22Rv1 (cell line): ENCODE measurements around the gene CPNE2.

ENCODE experiments used
- CTCF ChIP-seq: fragments of 450-650 bp; IDR thresholded peaks from 2 replicates; pipeline ENCODE4 v1.5.1; 2017; ENCODE audit warnings: mild to moderate bottlenecking
- ZFX ChIP-seq: fragments of 450-650 bp; IDR thresholded peaks from 2 replicates; pipeline ENCODE4 v1.6.1; 2017; ENCODE audit warnings: antibody characterized with exemption, borderline replicate concordance

DNA sequence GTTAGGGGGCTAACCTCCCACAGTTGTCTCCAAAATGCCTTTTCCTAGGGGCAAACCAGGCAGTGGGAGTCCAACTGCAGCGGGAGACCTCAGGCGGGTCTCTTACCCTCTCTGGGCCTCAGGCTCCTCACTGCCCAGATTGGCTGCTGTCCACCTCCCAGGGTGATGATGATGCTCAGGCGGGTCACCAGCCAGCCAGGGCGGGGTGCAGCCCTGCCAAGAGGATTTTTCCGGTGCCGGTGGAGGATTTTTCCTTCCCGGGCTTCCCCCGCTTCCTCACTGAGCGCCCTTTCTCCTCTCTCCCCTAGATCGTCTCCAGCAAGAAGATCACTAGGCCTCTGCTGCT lies 22.8 kb downstream of the CPNE2 start:
- TF ChIP-seq CTCF (no peak), ZFX (no peak)
